ENCODE results near the gene HOXD13. TPM values are rescaled to one million over a fixed set of nuclear protein-coding genes. Genes with fewer than 3 reads are reported as not detected.

The HOXD13 gene
- total RNA-seq, 4 donors from 2014 or later: not detected

- TF ChIP-seq CTCF (IDR thresholded peaks at IDR 0.05): no peak
- TF ChIP-seq POLR2A (IDR thresholded peaks at IDR 0.05): no peak
- no peaks in the 10 kb centered on the region for H3K36me3 ChIP-seq
- peaks cover 5 to 16% of the 10 kb centered on the region in 2 donors for H3K4me1 ChIP-seq
- no peak overlapping the region for H3K27ac ChIP-seq
- no peak for DNase-seq
- intact Hi-C loops (cut with DNase I): no loop called here
- H3K27me3 ChIP-seq: peaks cover 46% of the 10 kb centered on the region
- no peaks in the 10 kb centered on the region for H3K9me3 ChIP-seq
- H3K4me3 ChIP-seq (replicated peaks in 1 of 3): no peak overlapping the region
- WGBS, 2 donors: 7 to 11% methylated on average over 35 to 37 of the region's 38 CpGs
Measured at GRCh38 chr2:176067589-176068418, 24.7 kb upstream of the HOXD13 start.

- TF ChIP-seq POLR2A (IDR thresholded peaks at IDR 0.05) (no peak), CTCF (IDR thresholded peaks at IDR 0.05) (no peak)
- DNase-seq: no peak
- H3K4me1 ChIP-seq: peaks cover 5 to 16% of the 10 kb centered on the region in 2 donors
- 6 to 9% methylated on average over 13 to 26 of the region's 30 CpGs for WGBS, 2 donors
- H3K36me3 ChIP-seq: no peaks in the 10 kb centered on the region
- intact Hi-C loops (cut with DNase I): no loop called here
- no peaks in the 10 kb centered on the region for H3K9me3 ChIP-seq
- H3K27me3 ChIP-seq: peaks cover 53% of the 10 kb centered on the region
- no peak overlapping the region for H3K4me3 ChIP-seq (replicated peaks in 1 of 3)
- H3K27ac ChIP-seq: no peak overlapping the region
Measured at GRCh38 chr2:176068419-176068832, 24.1 kb upstream of the HOXD13 start.

- Histone ChIP-seq H3K27me3 (peaks cover 76% of the 10 kb centered on the region), H3K4me3 (replicated peaks in 1 of 3) (no peak overlapping the region), H3K9me3 (no peaks in the 10 kb centered on the region), H3K36me3 (no peaks in the 10 kb centered on the region), H3K4me1 (peaks cover 5 to 16% of the 10 kb centered on the region in 2 donors), H3K27ac (no peak overlapping the region)
- TF ChIP-seq CTCF (IDR thresholded peaks at IDR 0.05): no peak
- no peak for TF ChIP-seq POLR2A (IDR thresholded peaks at IDR 0.05)
- 9% methylated on average over 16 to 28 of the region's 58 CpGs for WGBS, 2 donors
- intact Hi-C loops (cut with DNase I): no loop called here
- DNase-seq: no peak
Measured at GRCh38 chr2:176071330-176072291, 20.9 kb upstream of the HOXD13 start.

- intact Hi-C loops (cut with DNase I): no loop called here
Measured at GRCh38 chr2:176072292-176072669, 20.2 kb upstream of the HOXD13 start.

More at GRCh38 chr2:176072292-176072669, 20.2 kb upstream of the HOXD13 start:
- H3K36me3 ChIP-seq: no peaks in the 10 kb centered on the region
- no peak for TF ChIP-seq POLR2A (IDR thresholded peaks at IDR 0.05)
- TF ChIP-seq CTCF (IDR thresholded peaks at IDR 0.05): no peak
- WGBS, 2 donors: 22 to 30% methylated on average over 5 of the region's 5 CpGs
- H3K4me1 ChIP-seq: peaks cover 5 to 10% of the 10 kb centered on the region in 2 donors
- H3K27ac ChIP-seq: no peak overlapping the region
- H3K27me3 ChIP-seq: peaks cover 77% of the 10 kb centered on the region
- DNase-seq: no peak
- no peaks in the 10 kb centered on the region for H3K9me3 ChIP-seq
- no peak overlapping the region for H3K4me3 ChIP-seq (replicated peaks in 1 of 3)

Measured in thyroid gland (tissue), 4 donors.